B cell (primary cell): Measurements from ENCODE around the gene DNAH6. TPM values are rescaled to one million over a fixed set of nuclear protein-coding genes. Genes with fewer than 3 reads are reported as not detected.

Experiments used
- ATAC-seq: fragments of 200-7000 bp; cut with Tn5 transposase; one replicate; pipeline ENCODE4 v1.10.0; 2021; ENCODE audit warnings: low read depth, mild to moderate bottlenecking, moderate number of reproducible peaks, moderate library complexity
- CTCF ChIA-PET: fragments of 350-600 bp; sonication (Branson Sonifier 250); formaldehyde crosslinking; loops from one replicate; lab custom pipeline; 2021; ENCODE audit warnings: antibody characterized with exemption, inconsistent platforms; lab: Charles Lee
- POLR2A ChIA-PET: fragments of 350-600 bp; sonication (Branson Sonifier 250); formaldehyde crosslinking; loops from one replicate; lab custom pipeline; 2021; ENCODE audit warnings: antibody characterized with exemption; lab: Charles Lee
- DNase-seq: peaks from one replicate; pipeline ENCODE4 v3.0.0; 2013
- H2AFZ ChIP-seq: 2 replicates; pipeline ENCODE4 v1.6.1; 2012; ENCODE audit warnings: mild to moderate bottlenecking, low read depth, low read length; ENCODE audit not compliant: insufficient read depth, poor library complexity, severe bottlenecking
- H3K27ac ChIP-seq, 2 donors: 1 replicate in 1 of 2; 2 replicates in 1 of 2; pipeline ENCODE4 v1.5.1; 2012 to 2013; ENCODE audit warnings: low read length in 2 of 2, mild to moderate bottlenecking in 2 of 2, moderate library complexity in 1 of 2
- H3K27me3 ChIP-seq, 4 experiments: fragments of 200-600 bp in 1 of 4; sonication (generic) in 1 of 4; replicated peaks in 1 of 4; 1 replicate in 2 of 4; 2 replicates in 2 of 4; pipeline versions ENCODE4 v1.6.1 to v1.7.0; 2013 to 2016; ENCODE audit warnings: low read length in 3 of 4, mild to moderate bottlenecking in 2 of 4, mixed read lengths in 1 of 4, moderate library complexity in 1 of 4; ENCODE audit not compliant: insufficient read depth in 4 of 4, control insufficient read depth in 3 of 4; ENCODE audit errors: control extremely low read depth in 1 of 4
- H3K36me3 ChIP-seq, 2 experiments: replicated peaks in 1 of 2; 1 replicate in 1 of 2; 2 replicates in 1 of 2; pipeline versions ENCODE4 v1.6.1 to v1.7.1; 2013; ENCODE audit warnings: low read length in 1 of 2; ENCODE audit not compliant: insufficient read depth in 2 of 2, control insufficient read depth in 1 of 2; ENCODE audit errors: control extremely low read depth in 1 of 2, extremely low read depth in 1 of 2
- H3K4me1 ChIP-seq, 2 donors: fragments of 200-600 bp in 1 of 2; sonication (generic) in 1 of 2; 1 replicate in 1 of 2; 2 replicates in 1 of 2; pipeline versions ENCODE4 v1.5.1 to v1.6.1; 2013 to 2017; ENCODE audit warnings: low read length in 2 of 2; ENCODE audit not compliant: control insufficient read depth in 2 of 2, insufficient read depth in 2 of 2
- H3K4me2 ChIP-seq: replicated peaks from 2 replicates; pipeline ENCODE3; 2012; ENCODE audit warnings: mild to moderate bottlenecking, low read depth, low read length; ENCODE audit not compliant: poor library complexity, severe bottlenecking
- H3K4me3 ChIP-seq, 5 experiments: fragments of 200-600 bp in 1 of 5; sonication (generic) in 1 of 5; 1 replicate in 3 of 5; 2 replicates in 2 of 5; pipeline versions ENCODE4 v1.5.1 to v1.7.0; 2011 to 2016; ENCODE audit warnings: low read length in 4 of 5, mild to moderate bottlenecking in 4 of 5, low read depth in 2 of 5, control low read depth in 1 of 5, moderate library complexity in 1 of 5; ENCODE audit not compliant: insufficient read depth in 1 of 5; ENCODE audit errors: control extremely low read depth in 1 of 5, extremely low read depth in 1 of 5
- H3K79me2 ChIP-seq: fragments of 200-600 bp; sonication (generic); one replicate; pipeline ENCODE4 v1.6.0; 2016; ENCODE audit warnings: low read length; ENCODE audit not compliant: control insufficient read depth, insufficient read depth
- H3K9ac ChIP-seq: fragments of 200-600 bp; sonication (generic); 2 replicates; pipeline ENCODE4 v1.6.1; 2017; ENCODE audit warnings: mild to moderate bottlenecking, low read length, moderate library complexity
- H3K9me3 ChIP-seq, 3 donors: one replicate each; pipeline versions ENCODE4 v1.6.1 to v1.7.1; 2013; ENCODE audit warnings: low read length in 2 of 3; ENCODE audit not compliant: control insufficient read depth in 2 of 3, insufficient read depth in 1 of 3; ENCODE audit errors: control extremely low read depth in 1 of 3
- H4K20me1 ChIP-seq: 2 replicates; pipeline ENCODE4 v1.6.0; 2012; ENCODE audit warnings: mild to moderate bottlenecking, low read length; ENCODE audit not compliant: insufficient read depth, control insufficient read depth, poor library complexity, severe bottlenecking
- H3K27ac Mint-ChIP-seq: one replicate; pipeline ENCODE4 v1.8.0; 2021; ENCODE audit warnings: mixed read lengths
- H3K27me3 Mint-ChIP-seq: one replicate; pipeline ENCODE4 v1.8.0; 2021; ENCODE audit warnings: mixed read lengths
- H3K4me1 Mint-ChIP-seq: one replicate; pipeline ENCODE4 v1.8.0; 2021; ENCODE audit warnings: mixed read lengths
- H3K4me3 Mint-ChIP-seq: one replicate; pipeline ENCODE4 v1.8.0; 2021; ENCODE audit warnings: mixed read lengths
- H3K9me3 Mint-ChIP-seq: one replicate; pipeline ENCODE4 v1.8.0; 2022; ENCODE audit warnings: mixed read lengths; ENCODE audit not compliant: insufficient read depth
- EZH2 ChIP-seq: IDR thresholded peaks from 2 replicates; pipeline ENCODE4 v1.6.1; 2012; ENCODE audit warnings: borderline replicate concordance, low read depth, mild to moderate bottlenecking, moderate library complexity, low read length; ENCODE audit not compliant: insufficient read depth, poor library complexity, severe bottlenecking
- WGBS: methylation state at CpG from one replicate; pipeline ENCODE4 v1.1.5; 2013; ENCODE audit warnings: missing lambda C conversion rate; ENCODE audit not compliant: insufficient coverage; 5-methylcytosine and 5-hydroxymethylcytosine counted together
- intact Hi-C: fragments of 100-400 bp; cut with micrococcal nuclease; formaldehyde crosslinking; loops from one replicate; pipeline ENCODE4 v1.10.0; 2022
- polyA plus RNA-seq: library from polyadenylated mRNA; depleted of rRNA; stranded (reverse); fragments of >200 nt; gene quantifications from 2 replicates; pipeline ENCODE4 v1.2.3, GENCODE V29; 2012
- total RNA-seq, 2 donors: library from RNA; stranded (reverse); fragments of 120-200 nt in 1 of 2; gene quantifications; 1 replicate in 1 of 2; 2 replicates in 1 of 2; pipeline versions ENCODE4 v1.2.3 to v1.2.4, GENCODE V29; 2013 to 2022
- TF ChIP-seq, protein P1 (sequence below): fragments of 200-600 bp; IDR thresholded peaks from one replicate; pipeline ENCODE4 v1.8.0; 2022; ENCODE audit warnings: antibody characterized with exemption, mild to moderate bottlenecking

The DNAH6 gene
- total and polyA plus RNA-seq, 2 donors (not counting 1 experiment from before 2014, with no cell fraction given) = 0.01 to 1.9 TPM

DNA sequence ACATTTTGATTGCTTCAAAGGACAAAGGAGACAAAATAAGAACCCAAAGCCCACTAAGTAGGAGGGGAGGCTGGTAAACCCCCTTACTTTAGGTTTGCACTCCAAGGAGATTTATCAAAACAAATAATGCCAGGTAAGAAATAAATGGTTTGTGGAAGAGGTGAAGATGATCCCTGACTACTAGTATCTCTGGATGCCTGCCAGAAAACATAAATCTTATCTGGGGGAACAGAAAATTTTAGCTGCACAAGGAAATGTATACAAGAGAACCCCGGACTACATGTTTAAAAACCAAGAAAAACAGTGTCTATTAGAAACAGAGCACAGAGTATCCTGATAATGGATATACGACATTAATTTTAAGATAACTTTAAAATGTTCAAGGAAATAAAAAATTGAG, 250.5 kb downstream of the DNAH6 start:
- no peak overlapping the region for H2AFZ ChIP-seq
- Mint-ChIP-seq H3K27me3 (peaks cover 30% of the 10 kb centered on the region), H3K4me3 (no peak overlapping the region), H3K4me1 (no peaks in the 10 kb centered on the region), H3K27ac (no peak overlapping the region), H3K9me3 (peaks cover 9% of the 10 kb centered on the region)
- no peaks in the 10 kb centered on the region for H3K4me1 ChIP-seq
- no peak overlapping the region for H3K9ac ChIP-seq
- intact Hi-C loops = no loop called here
- H3K27ac ChIP-seq = no peak overlapping the region
- no peak overlapping the region for H3K4me3 ChIP-seq
- no peak for DNase-seq
- H3K9me3 ChIP-seq = peaks cover 4 to 9% (median 7%) of the 10 kb centered on the region in 3 donors
- no peaks in the 10 kb centered on the region for H3K79me2 ChIP-seq
- no peak overlapping the region for H3K4me2 ChIP-seq
- no peaks in the 10 kb centered on the region for H3K27me3 ChIP-seq
- TF ChIP-seq, protein P1, sequence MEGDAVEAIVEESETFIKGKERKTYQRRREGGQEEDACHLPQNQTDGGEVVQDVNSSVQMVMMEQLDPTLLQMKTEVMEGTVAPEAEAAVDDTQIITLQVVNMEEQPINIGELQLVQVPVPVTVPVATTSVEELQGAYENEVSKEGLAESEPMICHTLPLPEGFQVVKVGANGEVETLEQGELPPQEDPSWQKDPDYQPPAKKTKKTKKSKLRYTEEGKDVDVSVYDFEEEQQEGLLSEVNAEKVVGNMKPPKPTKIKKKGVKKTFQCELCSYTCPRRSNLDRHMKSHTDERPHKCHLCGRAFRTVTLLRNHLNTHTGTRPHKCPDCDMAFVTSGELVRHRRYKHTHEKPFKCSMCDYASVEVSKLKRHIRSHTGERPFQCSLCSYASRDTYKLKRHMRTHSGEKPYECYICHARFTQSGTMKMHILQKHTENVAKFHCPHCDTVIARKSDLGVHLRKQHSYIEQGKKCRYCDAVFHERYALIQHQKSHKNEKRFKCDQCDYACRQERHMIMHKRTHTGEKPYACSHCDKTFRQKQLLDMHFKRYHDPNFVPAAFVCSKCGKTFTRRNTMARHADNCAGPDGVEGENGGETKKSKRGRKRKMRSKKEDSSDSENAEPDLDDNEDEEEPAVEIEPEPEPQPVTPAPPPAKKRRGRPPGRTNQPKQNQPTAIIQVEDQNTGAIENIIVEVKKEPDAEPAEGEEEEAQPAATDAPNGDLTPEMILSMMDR = no peak
- TF ChIP-seq EZH2 = no peak
- H4K20me1 ChIP-seq = no peaks in the 10 kb centered on the region
- CTCF ChIA-PET = no interaction called here
- ATAC-seq = no peak
- WGBS = no CpG with 5 or more reads among the region's 2 CpGs
- POLR2A ChIA-PET = no interaction called here
- H3K36me3 ChIP-seq = no peaks in the 10 kb centered on the region

DNA sequence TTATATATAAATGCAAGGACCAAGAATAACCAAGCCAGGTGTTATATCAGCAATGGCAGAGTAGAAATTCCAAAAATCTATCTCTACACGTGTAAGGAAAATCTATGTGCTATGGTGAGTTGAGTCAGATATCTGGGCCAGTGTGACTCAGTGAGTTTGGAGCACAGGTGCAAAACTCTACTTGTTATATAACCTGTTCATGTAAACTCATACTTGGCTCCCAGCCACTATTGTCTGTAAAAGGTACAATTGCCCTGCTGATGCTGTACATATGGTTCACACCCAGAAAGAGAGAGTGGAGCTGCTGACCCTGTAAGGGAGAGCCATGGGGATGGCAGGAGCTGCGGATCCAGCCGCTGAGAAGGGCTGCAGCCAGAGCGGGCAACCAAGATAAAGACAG, 252.5 kb downstream of the DNAH6 start:
- Histone ChIP-seq H3K9me3 (peaks cover 6 to 9% (median 7%) of the 10 kb centered on the region in 3 donors), H3K36me3 (no peaks in the 10 kb centered on the region), H3K27ac (no peak overlapping the region), H3K79me2 (no peaks in the 10 kb centered on the region), H3K9ac (no peak overlapping the region), H4K20me1 (no peaks in the 10 kb centered on the region), H3K4me2 (no peak overlapping the region), H3K4me1 (no peaks in the 10 kb centered on the region), H2AFZ (no peak overlapping the region), H3K4me3 (no peak overlapping the region), H3K27me3 (no peaks in the 10 kb centered on the region)
- ATAC-seq (no peak), DNase-seq (no peak)
- no peak overlapping the region for H3K4me3 Mint-ChIP-seq
- ChIA-PET POLR2A (no interaction called here), CTCF (interaction anchor here (1.3 kb wide), 1 partner anchor 157 kb away, joined by 6 read pairs; no protein-coding TSS in a partner anchor)
- no peaks in the 10 kb centered on the region for H3K4me1 Mint-ChIP-seq
- intact Hi-C loops = no loop called here
- WGBS = 92% methylated on average over 3 of the region's 4 CpGs
- H3K9me3 Mint-ChIP-seq = peaks cover 16% of the 10 kb centered on the region
- no peak for TF ChIP-seq EZH2
- TF ChIP-seq, protein P1 = no peak
- peaks cover 24% of the 10 kb centered on the region for H3K27me3 Mint-ChIP-seq
- no peak overlapping the region for H3K27ac Mint-ChIP-seq
